SK-N-MC (cell line): Measurements from ENCODE around the gene SESTD1.

Source experiments
- EZH2 ChIP-seq: fragments of 200-600 bp; sonication (generic); IDR thresholded peaks from one replicate; pipeline ENCODE4 v1.6.1; 2017; ENCODE audit warnings: antibody characterized with exemption
- FOXP2 ChIP-seq: optimal IDR thresholded peaks from 2 replicates; pipeline ENCODE3; 2011; ENCODE audit warnings: mild to moderate bottlenecking, moderate library complexity; ENCODE audit not compliant: insufficient read depth; ENCODE audit errors: extremely low read length, control extremely low read depth
- POLR2AphosphoS5 ChIP-seq: IDR thresholded peaks from 2 replicates; pipeline ENCODE4 v1.6.1; 2012; ENCODE audit warnings: mild to moderate bottlenecking, low read depth, low read length, borderline replicate concordance

- no peak for TF ChIP-seq EZH2
- no peak for TF ChIP-seq POLR2AphosphoS5
- no peak for TF ChIP-seq FOXP2
Observed at GRCh38 chr2:179243046-179243445, 21.6 kb downstream of the SESTD1 start.
